ENCODE data around the gene PTGER1. TPM values are rescaled to one million over a fixed set of nuclear protein-coding genes. Genes with fewer than 3 reads are reported as not detected.
"Not testable (repeated sequence)": the region's sequence is repeated elsewhere in the genome, so short reads cannot be mapped to it uniquely, and the experiment has no call there.

PTGER1 gene
- 0.27 TPM for total RNA-seq

- peak in 1 of 3 donors; percentile 47 for DNase-seq (ENCODE audit: low read depth in 2 of 3, low spot score in 2 of 3)
Measured at GRCh38 chr19:14475251-14476073, at the start of gene PTGER1. Gene PTGER1, minus strand, starts transcription at chr19:14475354. Its CDS starts 1,034 bp downstream, at chr19:14474320.

GRCh38 chr19:14520543-14520942, 45.4 kb upstream of the PTGER1 start:
- DNase-seq (ENCODE audit: low read depth in 2 of 3, low spot score in 2 of 3) = no peak

GRCh38 chr19:14519860-14520407, 44.8 kb upstream of the PTGER1 start:
- DNase-seq (ENCODE audit: low read depth in 2 of 3, low spot score in 2 of 3) = no peak

- no peak for DNase-seq (ENCODE audit: low read depth in 2 of 3, low spot score in 2 of 3)
Measured at GRCh38 chr19:14519245-14519859, 44.2 kb upstream of the PTGER1 start.

GRCh38 chr19:14517840-14518505, 42.8 kb upstream of the PTGER1 start, which contains the start of gene DNAJB1:
Gene DNAJB1, minus strand, starts transcription at chr19:14518397. Its CDS starts 48 bp downstream, at chr19:14518349.
- peak in 2 of 3 donors; percentile 49 to 52 for DNase-seq (ENCODE audit: low read depth in 2 of 3, low spot score in 2 of 3)

- DNase-seq (ENCODE audit: low read depth in 2 of 3, low spot score in 2 of 3) = no peak
Measured at GRCh38 chr19:14517446-14517839, 42.3 kb upstream of the PTGER1 start.

GRCh38 chr19:14516746-14517438, 41.7 kb upstream of the PTGER1 start:
- no peak for DNase-seq (ENCODE audit: low read depth in 2 of 3, low spot score in 2 of 3)

- DNase-seq (ENCODE audit: low read depth in 2 of 3, low spot score in 2 of 3) = no peak
Measured at GRCh38 chr19:14516048-14516534, 40.9 kb upstream of the PTGER1 start.

GRCh38 chr19:14515501-14516047, 40.4 kb upstream of the PTGER1 start:
- no peak for DNase-seq (ENCODE audit: low read depth in 2 of 3, low spot score in 2 of 3)

- no peak for DNase-seq (ENCODE audit: low read depth in 2 of 3, low spot score in 2 of 3)
Measured at GRCh38 chr19:14514215-14514863, 39.2 kb upstream of the PTGER1 start.

- DNase-seq (ENCODE audit: low read depth in 2 of 3, low spot score in 2 of 3) = no peak
Measured at GRCh38 chr19:14512406-14512961, 37.3 kb upstream of the PTGER1 start.

- no peak for DNase-seq (ENCODE audit: low read depth in 2 of 3, low spot score in 2 of 3)
Measured at GRCh38 chr19:14511229-14511593, 36.1 kb upstream of the PTGER1 start.

GRCh38 chr19:14510311-14511228, 35.4 kb upstream of the PTGER1 start:
- DNase-seq (ENCODE audit: low read depth in 2 of 3, low spot score in 2 of 3) = no peak

- DNase-seq (ENCODE audit: low read depth in 2 of 3, low spot score in 2 of 3) = no peak
Measured at GRCh38 chr19:14507704-14508542, 32.8 kb upstream of the PTGER1 start.

- DNase-seq (ENCODE audit: low read depth in 2 of 3, low spot score in 2 of 3) = peak; percentile 49 to 85 (median 75)
Measured at GRCh38 chr19:14505488-14506239, 30.5 kb upstream of the PTGER1 start.

GRCh38 chr19:14504575-14504974, 29.4 kb upstream of the PTGER1 start:
- not testable (repeated sequence) for DNase-seq (ENCODE audit: low read depth in 2 of 3, low spot score in 2 of 3)

GRCh38 chr19:14503285-14503684, 28.1 kb upstream of the PTGER1 start:
- DNase-seq (ENCODE audit: low read depth in 2 of 3, low spot score in 2 of 3) = no peak
